K562 (cell line): Measurements from ENCODE around the gene C12orf60.

Experiments used
- BMI1 ChIP-seq: fragments of 150-350 bp; IDR thresholded peaks from 2 replicates; pipeline ENCODE4 v1.6.1; 2014; ENCODE audit warnings: low read length
- BRF2 ChIP-seq: IDR thresholded peaks from 3 replicates; pipeline ENCODE4 v1.6.1; 2011; ENCODE audit warnings: borderline replicate concordance, mild to moderate bottlenecking; ENCODE audit not compliant: insufficient read length, insufficient read depth
- CREB5 ChIP-seq: fragments of 250-450 bp; sonication (Bioruptor Pico); IDR thresholded peaks from 2 replicates; pipeline ENCODE4 v1.5.0; 2020; ENCODE audit warnings: mild to moderate bottlenecking
- CTCF ChIP-seq, 3 experiments: IDR thresholded peaks in 2 of 3; conservative IDR thresholded peaks in 1 of 3; 2 replicates each; pipeline ENCODE4 v1.5.1; 2011 to 2012; ENCODE audit warnings: low read length in 3 of 3, mild to moderate bottlenecking in 3 of 3, control low read depth in 2 of 3, improper control_type of control experiment in 1 of 3, inconsistent platforms in 1 of 3, low read depth in 1 of 3, mixed read lengths in 1 of 3, moderate library complexity in 1 of 3; ENCODE audit not compliant: insufficient read depth in 2 of 3
- MCM2 ChIP-seq: fragments of 450-650 bp; IDR thresholded peaks from 2 replicates; pipeline ENCODE4 v1.6.1; 2017; ENCODE audit warnings: low read depth, mild to moderate bottlenecking
- PKNOX1 ChIP-seq: fragments of 450-650 bp; IDR thresholded peaks from 2 replicates; pipeline ENCODE4 v1.6.1; 2016
- RNF219 ChIP-seq: fragments of 250-450 bp; sonication (Bioruptor Pico); IDR thresholded peaks from 2 replicates; pipeline ENCODE4 v1.5.0; 2022; ENCODE audit warnings: mild to moderate bottlenecking
- SMAD4 ChIP-seq: fragments of 250-450 bp; sonication (Bioruptor Pico); conservative IDR thresholded peaks from 2 replicates; pipeline ENCODE4 v1.8.0; 2021; ENCODE audit warnings: inconsistent platforms, mild to moderate bottlenecking, moderate library complexity
- ZFPM2 ChIP-seq: fragments of 250-450 bp; sonication (Bioruptor Pico); IDR thresholded peaks from 2 replicates; pipeline ENCODE4 v1.5.1; 2022; ENCODE audit warnings: mild to moderate bottlenecking
- ZNF217 ChIP-seq: sonication (generic); formaldehyde crosslinking; IDR thresholded peaks from 2 replicates; pipeline ENCODE4 v1.8.0; 2022; ENCODE audit warnings: mild to moderate bottlenecking, missing genetic modification reagents
- ZNF589 ChIP-seq: fragments of 200-800 bp; sonication (Bioruptor generic); IDR thresholded peaks from 2 replicates; pipeline ENCODE4 v1.6.1; 2016; ENCODE audit warnings: low read depth, missing genetic modification characterization, missing compliant biosample characterization
- ZNF785 ChIP-seq: fragments of 250-450 bp; sonication (Bioruptor Pico); IDR thresholded peaks from 2 replicates; pipeline ENCODE4 v1.4.0; 2020; ENCODE audit warnings: mild to moderate bottlenecking
- TF ChIP-seq, protein P1 (sequence below): fragments of 250-450 bp; sonication (Bioruptor Pico); IDR thresholded peaks from 2 replicates; pipeline ENCODE4 v1.5.1; 2021; ENCODE audit warnings: mild to moderate bottlenecking

DNA sequence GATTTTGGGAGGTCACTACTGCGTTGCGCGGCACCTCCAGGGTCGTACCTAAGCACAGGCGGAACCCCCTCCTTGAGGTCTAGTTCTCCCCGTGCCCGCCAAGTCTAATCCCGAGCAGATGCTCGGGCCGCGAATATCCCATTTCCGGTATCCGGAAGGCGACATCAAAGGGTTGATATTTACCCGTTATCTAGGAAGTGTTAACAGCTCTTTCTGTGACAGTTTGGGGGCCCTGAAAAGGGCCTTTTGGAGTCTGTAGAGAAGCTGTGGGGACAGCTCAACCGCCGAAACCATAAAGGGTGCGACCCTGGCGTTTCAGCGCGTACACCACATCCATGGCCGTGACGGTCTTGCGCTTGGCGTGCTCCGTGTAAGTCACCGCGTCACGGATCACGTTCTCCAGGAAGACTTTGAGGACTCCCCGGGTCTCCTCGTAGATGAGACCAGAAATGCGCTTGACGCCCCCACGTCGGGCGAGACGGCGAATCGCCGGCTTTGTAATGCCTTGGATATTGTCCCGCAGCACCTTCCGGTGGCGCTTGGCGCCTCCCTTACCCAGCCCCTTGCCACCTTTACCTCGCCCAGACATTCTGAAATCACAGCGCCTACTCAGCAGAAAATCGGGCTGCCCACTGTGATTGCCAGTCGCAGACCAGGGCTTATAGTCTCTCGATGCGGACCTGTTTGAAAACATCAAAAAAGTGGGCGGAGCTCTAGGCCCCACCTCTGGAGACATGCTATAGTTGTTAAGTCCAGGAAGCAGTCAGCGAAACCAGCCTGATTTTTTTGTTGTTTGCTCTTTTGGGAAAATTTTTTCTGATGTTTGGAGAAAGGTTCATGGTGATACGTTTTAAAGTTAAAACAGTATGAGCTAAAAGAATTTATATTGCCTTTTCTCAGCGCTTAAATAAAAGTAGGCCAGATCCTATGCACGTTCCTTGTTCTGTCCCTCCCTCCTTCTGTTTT is 32.7 kb upstream of the C12orf60 start:
- TF ChIP-seq CREB5 (CRISPR knock-in tag) (no peak), BRF2 (no peak), ZFPM2 (CRISPR knock-in tag) (no peak), ZNF589 (no peak), CTCF (IDR thresholded peaks at IDR 0.05 in 2 of 3, conservative IDR thresholded peaks at IDR 0.05 in 1 of 3; ENCODE audit: insufficient read depth in 2 of 3, low read depth in 1 of 3, low read length in 3 of 3) (no peak), PKNOX1 (no peak), RNF219 (CRISPR knock-in tag) (no peak), MCM2 (no peak), ZNF785 (CRISPR knock-in tag) (no peak), BMI1 (no peak), SMAD4 (CRISPR knock-in tag) (no peak), ZNF217 (CRISPR knock-in tag) (no peak)
- TF ChIP-seq, protein P1, sequence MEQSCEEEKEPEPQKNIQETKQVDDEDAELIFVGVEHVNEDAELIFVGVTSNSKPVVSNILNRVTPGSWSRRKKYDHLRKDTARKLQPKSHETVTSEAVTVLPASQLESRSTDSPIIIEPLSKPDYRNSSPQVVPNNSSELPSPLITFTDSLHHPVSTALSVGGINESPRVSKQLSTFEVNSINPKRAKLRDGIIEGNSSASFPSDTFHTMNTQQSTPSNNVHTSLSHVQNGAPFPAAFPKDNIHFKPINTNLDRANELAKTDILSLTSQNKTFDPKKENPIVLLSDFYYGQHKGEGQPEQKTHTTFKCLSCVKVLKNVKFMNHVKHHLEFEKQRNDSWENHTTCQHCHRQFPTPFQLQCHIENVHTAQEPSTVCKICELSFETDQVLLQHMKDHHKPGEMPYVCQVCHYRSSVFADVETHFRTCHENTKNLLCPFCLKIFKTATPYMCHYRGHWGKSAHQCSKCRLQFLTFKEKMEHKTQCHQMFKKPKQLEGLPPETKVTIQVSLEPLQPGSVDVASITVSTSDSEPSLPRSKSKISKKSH = no peak
